ENCODE results near the gene C3orf33.

Gene C3orf33

DNA sequence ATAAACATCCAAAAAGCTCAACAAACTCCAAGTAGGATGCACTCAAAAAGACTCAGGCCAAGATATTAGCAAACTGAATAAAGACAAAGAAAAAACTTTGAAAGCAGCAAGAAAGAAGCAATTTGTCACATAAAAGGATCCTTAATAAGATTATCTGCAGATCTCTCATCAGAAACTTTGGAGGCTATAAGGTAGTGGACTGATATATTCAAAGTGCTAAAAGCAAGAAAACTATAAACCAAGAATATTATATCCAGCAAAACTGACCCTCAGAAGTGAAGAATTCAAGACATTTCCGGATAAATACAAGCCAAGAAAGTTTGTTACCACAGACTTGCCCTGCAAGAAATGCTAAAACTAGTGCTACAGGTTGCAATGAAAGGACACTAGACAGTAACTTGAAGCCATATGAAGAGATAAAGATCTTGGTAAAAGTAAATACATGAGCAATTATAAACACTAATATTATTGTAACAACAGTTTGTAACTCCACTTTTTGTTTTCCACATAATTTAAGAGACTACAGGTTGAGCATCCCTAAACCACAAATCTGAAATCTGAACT lies 23.6 kb downstream of the C3orf33 start:
- no peak overlapping the region for H3K4me3 ChIP-seq (ENCODE audit: low read length)
- H3K9ac ChIP-seq (ENCODE audit: low read length), result no peak overlapping the region
- no peak for DNase-seq (ENCODE audit: low read depth)
- peaks cover 5% of the 10 kb centered on the region for H3K36me3 ChIP-seq (ENCODE audit: control insufficient read depth, insufficient read depth, low read length, severe bottlenecking)
- H3K27me3 ChIP-seq (replicated peaks; ENCODE audit: control insufficient read depth, insufficient read depth, low read length), result no peaks in the 10 kb centered on the region
- H3K4me1 ChIP-seq (ENCODE audit: control insufficient read depth, insufficient read depth, low read length), result peaks cover 17% of the 10 kb centered on the region
- peaks cover 8% of the 10 kb centered on the region for H3K9me3 ChIP-seq (ENCODE audit: control insufficient read depth, low read length)

DNA sequence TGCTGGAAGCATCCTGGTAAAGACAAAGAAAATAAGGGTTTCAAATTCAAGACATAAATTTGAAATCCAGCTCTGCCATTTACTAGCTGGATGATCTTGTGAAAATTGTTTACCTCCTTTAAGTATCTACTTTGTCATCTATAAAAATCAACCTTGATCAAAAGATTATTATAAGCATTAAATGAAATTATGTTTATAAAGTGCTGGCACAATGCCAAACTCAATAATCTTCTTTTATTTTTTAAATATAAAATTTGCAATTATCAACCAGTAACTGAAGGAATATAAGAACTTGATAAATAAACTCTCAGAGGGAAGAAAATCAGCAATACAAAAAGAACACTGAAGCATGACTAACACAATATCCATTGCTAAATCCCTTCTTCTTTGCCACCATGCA lies 25.8 kb downstream of the C3orf33 start:
- Histone ChIP-seq H3K4me1 (ENCODE audit: control insufficient read depth, insufficient read depth, low read length) (peaks cover 17% of the 10 kb centered on the region), H3K27me3 (replicated peaks; ENCODE audit: control insufficient read depth, insufficient read depth, low read length) (no peaks in the 10 kb centered on the region), H3K9me3 (ENCODE audit: control insufficient read depth, low read length) (peaks cover 8% of the 10 kb centered on the region), H3K9ac (ENCODE audit: low read length) (no peak overlapping the region), H3K36me3 (ENCODE audit: control insufficient read depth, insufficient read depth, low read length, severe bottlenecking) (peaks cover 5% of the 10 kb centered on the region), H3K4me3 (ENCODE audit: low read length) (no peak overlapping the region)
- DNase-seq (ENCODE audit: low read depth), result no peak

DNA sequence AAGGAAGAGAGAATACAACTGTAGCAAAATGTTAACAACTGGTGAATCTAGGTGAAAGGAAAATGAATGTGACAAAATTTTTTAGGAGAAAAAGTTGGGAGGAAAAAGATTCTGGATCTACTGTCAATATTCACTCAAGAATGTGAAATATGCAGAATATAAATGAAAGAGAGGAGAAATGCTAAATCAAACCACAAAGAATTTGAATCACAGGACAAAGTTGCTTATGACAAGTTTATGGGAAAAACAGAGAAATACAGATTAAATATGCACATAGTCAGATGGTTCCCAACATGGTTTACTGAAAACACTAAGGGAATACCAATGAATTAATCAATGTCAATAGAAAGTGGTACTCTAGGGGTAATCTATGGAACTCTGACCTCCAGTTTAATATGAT lies 27.6 kb downstream of the C3orf33 start:
- peaks cover 8% of the 10 kb centered on the region for H3K9me3 ChIP-seq (ENCODE audit: control insufficient read depth, low read length)
- peak overlapping the region; percentile 28 for H3K4me3 ChIP-seq (ENCODE audit: low read length)
- peaks cover 17% of the 10 kb centered on the region for H3K4me1 ChIP-seq (ENCODE audit: control insufficient read depth, insufficient read depth, low read length)
- peak; percentile 51 for DNase-seq (ENCODE audit: low read depth)
- peaks cover 5% of the 10 kb centered on the region for H3K36me3 ChIP-seq (ENCODE audit: control insufficient read depth, insufficient read depth, low read length, severe bottlenecking)
- no peaks in the 10 kb centered on the region for H3K27me3 ChIP-seq (replicated peaks; ENCODE audit: control insufficient read depth, insufficient read depth, low read length)
- H3K9ac ChIP-seq (ENCODE audit: low read length), result no peak overlapping the region

DNA sequence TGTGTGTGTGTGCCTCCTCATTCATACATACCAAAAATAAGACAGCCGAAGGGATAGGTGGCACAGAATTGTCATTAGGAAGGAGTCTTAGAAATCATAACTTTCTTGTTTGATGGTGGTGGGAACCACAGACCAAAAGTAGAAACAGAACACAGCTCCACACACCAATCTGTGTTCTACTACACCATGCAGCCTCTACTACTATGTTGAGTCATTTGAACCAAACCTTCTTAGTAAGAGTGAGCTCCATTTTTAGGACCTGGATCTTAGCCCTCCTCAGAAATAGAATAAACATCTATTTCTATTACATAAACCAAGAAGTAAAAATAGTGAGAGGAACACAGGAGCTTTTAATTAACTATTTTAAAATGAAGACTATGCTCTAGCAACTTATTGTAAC lies 33.3 kb downstream of the C3orf33 start:
- DNase-seq (ENCODE audit: low read depth), result no peak

DNA sequence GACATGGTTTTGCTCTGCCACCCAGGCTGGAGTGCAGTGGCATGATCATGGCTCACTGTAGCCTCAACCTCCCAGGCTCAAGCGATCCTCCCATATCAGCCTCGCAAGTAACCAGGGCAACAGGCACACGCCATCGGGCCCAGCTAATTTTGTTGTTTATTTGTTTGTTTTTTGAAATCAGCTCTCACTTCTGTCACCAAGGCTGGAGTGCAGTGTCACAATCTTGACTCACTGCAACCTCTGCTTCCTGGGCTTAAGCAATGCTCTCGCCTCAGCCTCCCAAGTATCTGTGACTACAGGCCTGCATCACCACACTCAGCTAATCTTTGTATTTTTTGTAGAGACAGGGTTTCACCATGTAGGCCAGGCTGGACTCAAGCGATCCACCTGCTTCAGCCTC lies 35.0 kb downstream of the C3orf33 start:
- Histone ChIP-seq H3K4me1 (ENCODE audit: control insufficient read depth, insufficient read depth, low read length) (no peaks in the 10 kb centered on the region), H3K27me3 (replicated peaks; ENCODE audit: control insufficient read depth, insufficient read depth, low read length) (no peaks in the 10 kb centered on the region), H3K36me3 (ENCODE audit: control insufficient read depth, insufficient read depth, low read length, severe bottlenecking) (no peaks in the 10 kb centered on the region), H3K9ac (ENCODE audit: low read length) (no peak overlapping the region), H3K9me3 (ENCODE audit: control insufficient read depth, low read length) (no peaks in the 10 kb centered on the region), H3K4me3 (ENCODE audit: low read length) (no peak overlapping the region)
- DNase-seq (ENCODE audit: low read depth), result no peak

More for the DNA sequence above, 33.3 kb downstream of the C3orf33 start:
- no peak overlapping the region for H3K4me3 ChIP-seq (ENCODE audit: low read length)
- H3K36me3 ChIP-seq (ENCODE audit: control insufficient read depth, insufficient read depth, low read length, severe bottlenecking), result no peaks in the 10 kb centered on the region
- H3K9me3 ChIP-seq (ENCODE audit: control insufficient read depth, low read length), result no peaks in the 10 kb centered on the region
- no peaks in the 10 kb centered on the region for H3K27me3 ChIP-seq (replicated peaks; ENCODE audit: control insufficient read depth, insufficient read depth, low read length)
- H3K9ac ChIP-seq (ENCODE audit: low read length), result no peak overlapping the region
- H3K4me1 ChIP-seq (ENCODE audit: control insufficient read depth, insufficient read depth, low read length), result peaks cover 4% of the 10 kb centered on the region

DNA sequence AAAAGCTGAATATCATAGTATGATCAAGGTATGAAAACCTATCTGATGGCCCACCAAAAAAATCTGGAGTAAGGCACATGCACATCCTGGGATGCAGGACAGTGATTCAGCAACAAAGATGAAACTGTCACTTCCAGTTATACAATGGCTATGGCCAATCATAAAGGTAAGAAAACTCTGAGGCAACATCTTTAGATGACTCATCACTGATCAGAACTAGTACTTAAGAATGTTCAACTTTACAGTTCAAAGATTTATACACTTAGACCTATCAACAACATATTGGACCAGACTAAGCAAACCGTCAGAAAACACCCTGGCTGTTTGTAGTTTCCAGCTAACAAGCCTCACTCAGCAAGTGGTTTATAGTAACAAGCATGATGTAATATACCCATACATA lies 39.9 kb downstream of the C3orf33 start:
- Histone ChIP-seq H3K27me3 (replicated peaks; ENCODE audit: control insufficient read depth, insufficient read depth, low read length) (no peaks in the 10 kb centered on the region), H3K9me3 (ENCODE audit: control insufficient read depth, low read length) (no peaks in the 10 kb centered on the region), H3K9ac (ENCODE audit: low read length) (no peak overlapping the region), H3K36me3 (ENCODE audit: control insufficient read depth, insufficient read depth, low read length, severe bottlenecking) (no peaks in the 10 kb centered on the region), H3K4me3 (ENCODE audit: low read length) (no peak overlapping the region), H3K4me1 (ENCODE audit: control insufficient read depth, insufficient read depth, low read length) (peaks cover 6% of the 10 kb centered on the region)
- peak; percentile 25 for DNase-seq (ENCODE audit: low read depth)

GRCh38 chr3:155763870-155764463 lies 42.1 kb downstream of the C3orf33 start:
- H3K4me1 ChIP-seq (ENCODE audit: control insufficient read depth, insufficient read depth, low read length), result peaks cover 6% of the 10 kb centered on the region
- H3K36me3 ChIP-seq (ENCODE audit: control insufficient read depth, insufficient read depth, low read length, severe bottlenecking), result no peaks in the 10 kb centered on the region
- no peaks in the 10 kb centered on the region for H3K9me3 ChIP-seq (ENCODE audit: control insufficient read depth, low read length)
- H3K27me3 ChIP-seq (replicated peaks; ENCODE audit: control insufficient read depth, insufficient read depth, low read length), result no peaks in the 10 kb centered on the region
- no peak overlapping the region for H3K9ac ChIP-seq (ENCODE audit: low read length)
- H3K4me3 ChIP-seq (ENCODE audit: low read length), result no peak overlapping the region
- no peak for DNase-seq (ENCODE audit: low read depth)

- H3K9me3 ChIP-seq (ENCODE audit: control insufficient read depth, low read length), result no peaks in the 10 kb centered on the region
- H3K4me3 ChIP-seq (ENCODE audit: low read length), result no peak overlapping the region
- H3K27me3 ChIP-seq (replicated peaks; ENCODE audit: control insufficient read depth, insufficient read depth, low read length), result no peaks in the 10 kb centered on the region
- DNase-seq (ENCODE audit: low read depth), result no peak
- H3K36me3 ChIP-seq (ENCODE audit: control insufficient read depth, insufficient read depth, low read length, severe bottlenecking), result no peaks in the 10 kb centered on the region
- H3K4me1 ChIP-seq (ENCODE audit: control insufficient read depth, insufficient read depth, low read length), result peaks cover 6% of the 10 kb centered on the region
- H3K9ac ChIP-seq (ENCODE audit: low read length), result no peak overlapping the region
Observed at GRCh38 chr3:155760653-155761052, 45.4 kb downstream of the C3orf33 start.

DNA sequence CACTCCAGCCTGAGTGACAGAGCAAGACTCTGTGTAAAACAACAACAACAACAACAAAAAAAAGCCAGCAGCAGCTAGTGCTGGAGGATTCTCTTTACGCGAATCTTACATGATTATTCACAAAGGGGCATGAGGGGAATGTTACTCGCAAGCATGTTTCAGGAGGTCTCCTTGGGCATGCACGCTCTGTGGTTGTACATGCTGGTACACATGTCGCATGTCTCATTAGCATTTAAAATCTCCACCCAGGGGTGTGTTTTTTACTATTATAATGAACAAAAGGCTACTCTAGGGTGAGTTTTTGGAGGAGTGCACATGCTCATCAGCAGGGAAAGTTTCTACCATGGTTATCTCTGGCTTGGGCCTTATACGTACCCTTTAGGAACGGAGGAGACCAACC lies 48.5 kb downstream of the C3orf33 start:
- Histone ChIP-seq H3K4me1 (ENCODE audit: control insufficient read depth, insufficient read depth, low read length) (no peaks in the 10 kb centered on the region), H3K9ac (ENCODE audit: low read length) (no peak overlapping the region), H3K9me3 (ENCODE audit: control insufficient read depth, low read length) (no peaks in the 10 kb centered on the region), H3K27me3 (replicated peaks; ENCODE audit: control insufficient read depth, insufficient read depth, low read length) (no peaks in the 10 kb centered on the region), H3K36me3 (ENCODE audit: control insufficient read depth, insufficient read depth, low read length, severe bottlenecking) (no peaks in the 10 kb centered on the region), H3K4me3 (ENCODE audit: low read length) (no peak overlapping the region)
- no peak for DNase-seq (ENCODE audit: low read depth)

- no peaks in the 10 kb centered on the region for H3K36me3 ChIP-seq (ENCODE audit: control insufficient read depth, insufficient read depth, low read length, severe bottlenecking)
- DNase-seq (ENCODE audit: low read depth), result peak; percentile 66
- no peaks in the 10 kb centered on the region for H3K27me3 ChIP-seq (replicated peaks; ENCODE audit: control insufficient read depth, insufficient read depth, low read length)
- H3K4me3 ChIP-seq (ENCODE audit: low read length), result no peak overlapping the region
- H3K9me3 ChIP-seq (ENCODE audit: control insufficient read depth, low read length), result no peaks in the 10 kb centered on the region
- H3K9ac ChIP-seq (ENCODE audit: low read length), result no peak overlapping the region
- peaks cover 13% of the 10 kb centered on the region for H3K4me1 ChIP-seq (ENCODE audit: control insufficient read depth, insufficient read depth, low read length)
Observed at GRCh38 chr3:155753038-155753639, 52.9 kb downstream of the C3orf33 start.

GRCh38 chr3:155748611-155749365 lies 57.3 kb downstream of the C3orf33 start:
- H3K36me3 ChIP-seq (ENCODE audit: control insufficient read depth, insufficient read depth, low read length, severe bottlenecking), result no peaks in the 10 kb centered on the region
- H3K27me3 ChIP-seq (replicated peaks; ENCODE audit: control insufficient read depth, insufficient read depth, low read length), result no peaks in the 10 kb centered on the region
- no peak overlapping the region for H3K4me3 ChIP-seq (ENCODE audit: low read length)
- no peaks in the 10 kb centered on the region for H3K9me3 ChIP-seq (ENCODE audit: control insufficient read depth, low read length)
- peaks cover 31% of the 10 kb centered on the region for H3K4me1 ChIP-seq (ENCODE audit: control insufficient read depth, insufficient read depth, low read length)
- no peak overlapping the region for H3K9ac ChIP-seq (ENCODE audit: low read length)
- no peak for DNase-seq (ENCODE audit: low read depth)
